HS-27A (cell line): ENCODE data around the gene TMEM218.

Experiments used
- DNase-seq: peaks from one replicate; pipeline ENCODE4 v3.0.0-alpha.2; 2012; ENCODE audit warnings: low read depth, missing footprints

Gene TMEM218

GRCh38 chr11:125055107-125055715 lies 56.2 kb downstream of the TMEM218 start:
- no peak for DNase-seq

GRCh38 chr11:125053167-125053566 lies 58.3 kb downstream of the TMEM218 start:
- DNase-seq: no peak

- DNase-seq: no peak
Observed at GRCh38 chr11:125052047-125052446, 59.4 kb downstream of the TMEM218 start.

- no peak for DNase-seq
Observed at GRCh38 chr11:125049164-125049792, 62.1 kb downstream of the TMEM218 start.
